Spleen (tissue), 7 donors: Measurements from ENCODE around the gene STKLD1.

Experiments used
- POLR2A ChIP-seq, 3 donors: fragments of 450-650 bp; IDR thresholded peaks; one replicate each; pipeline ENCODE4 v1.5.1; 2017; ENCODE audit warnings: antibody characterized with exemption in 3 of 3, mild to moderate bottlenecking in 1 of 3
- POLR2AphosphoS5 ChIP-seq, 3 donors: sonication (generic); formaldehyde crosslinking; IDR thresholded peaks; one replicate each; pipeline ENCODE4 v1.5.1; 2017; ENCODE audit warnings: antibody characterized with exemption in 3 of 3
- TF ChIP-seq, protein P1 (sequence below), 11 experiments: fragments of 200-600 bp in 7 of 11; fragments of 450-650 bp in 4 of 11; sonication (generic) in 4 of 11; IDR thresholded peaks in 8 of 11; conservative IDR thresholded peaks in 3 of 11; 1 replicate in 7 of 11; 2 replicates in 4 of 11; pipeline versions ENCODE4 v1.4.0 to v1.8.0; 2016 to 2021; ENCODE audit warnings: antibody characterized with exemption in 11 of 11, inconsistent platforms in 4 of 11, mild to moderate bottlenecking in 1 of 11
- donor health status: DM: no; HTN: no; CAD: no; lungs with moderate emphysema.
- donor health status: DM: no; HTN: no; CAD: no.
- donor health status: DM: no; HTN: no; CAD: no.

DNA sequence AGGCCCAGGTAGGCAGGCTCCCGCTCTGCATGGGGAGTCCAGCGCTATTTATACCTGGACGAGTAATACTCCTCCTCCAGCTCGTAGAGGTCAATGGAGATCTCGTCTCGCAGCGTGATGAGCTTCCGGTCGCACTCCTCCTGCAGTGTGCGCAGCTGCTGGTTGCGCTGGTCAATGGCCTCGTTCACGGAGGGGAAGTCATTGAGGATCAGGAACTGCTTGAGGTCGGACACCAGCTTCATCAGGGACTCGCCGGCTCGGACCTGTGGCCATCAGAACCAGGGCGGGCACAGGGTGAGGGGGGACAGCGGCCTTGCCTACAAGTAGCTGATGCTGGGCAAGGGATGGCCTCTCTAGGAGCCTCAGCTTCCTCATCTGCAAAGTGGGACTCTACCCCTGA lies 32.1 kb upstream of the STKLD1 start:
- TF ChIP-seq POLR2A (IDR thresholded peaks at IDR 0.05) (no peak), POLR2AphosphoS5 (IDR thresholded peaks at IDR 0.05) (peak in 1 of 3 donors; percentile 24)
- TF ChIP-seq, protein P1, sequence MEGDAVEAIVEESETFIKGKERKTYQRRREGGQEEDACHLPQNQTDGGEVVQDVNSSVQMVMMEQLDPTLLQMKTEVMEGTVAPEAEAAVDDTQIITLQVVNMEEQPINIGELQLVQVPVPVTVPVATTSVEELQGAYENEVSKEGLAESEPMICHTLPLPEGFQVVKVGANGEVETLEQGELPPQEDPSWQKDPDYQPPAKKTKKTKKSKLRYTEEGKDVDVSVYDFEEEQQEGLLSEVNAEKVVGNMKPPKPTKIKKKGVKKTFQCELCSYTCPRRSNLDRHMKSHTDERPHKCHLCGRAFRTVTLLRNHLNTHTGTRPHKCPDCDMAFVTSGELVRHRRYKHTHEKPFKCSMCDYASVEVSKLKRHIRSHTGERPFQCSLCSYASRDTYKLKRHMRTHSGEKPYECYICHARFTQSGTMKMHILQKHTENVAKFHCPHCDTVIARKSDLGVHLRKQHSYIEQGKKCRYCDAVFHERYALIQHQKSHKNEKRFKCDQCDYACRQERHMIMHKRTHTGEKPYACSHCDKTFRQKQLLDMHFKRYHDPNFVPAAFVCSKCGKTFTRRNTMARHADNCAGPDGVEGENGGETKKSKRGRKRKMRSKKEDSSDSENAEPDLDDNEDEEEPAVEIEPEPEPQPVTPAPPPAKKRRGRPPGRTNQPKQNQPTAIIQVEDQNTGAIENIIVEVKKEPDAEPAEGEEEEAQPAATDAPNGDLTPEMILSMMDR (IDR thresholded peaks at IDR 0.05 in 8 of 11, conservative IDR thresholded peaks at IDR 0.05 in 3 of 11), result no peak
